K562 (cell line): ENCODE measurements around the gene SULT1A2. TPM values are rescaled to one million over a fixed set of nuclear protein-coding genes. Genes with fewer than 3 reads are reported as not detected.
"Not testable (repeated sequence)": the region's sequence is repeated elsewhere in the genome, so short reads cannot be mapped to it uniquely, and the experiment has no call there.

Source experiments
- ATAC-seq: fragments of 200-7000 bp; cut with Tn5 transposase; 3 replicates; pipeline ENCODE4 v1.9.1; 2020; ENCODE audit warnings: moderate library complexity
- BruUV-seq: library from RNA; stranded (reverse); fragments of 400-500 nt; replicated peaks from 2 replicates; lab custom pipeline; 2021; lab: Mats Ljungman, UMichigan
- CTCF ChIA-PET: fragments of 300-600 bp; formaldehyde crosslinking; extraction: SDS; loops from one replicate; lab custom pipeline; 2021; ENCODE audit warnings: low intra/inter-chr PET ratio; lab: Yijun Ruan, JAX
- POLR2A ChIA-PET: fragments of 300-600, 350-650 bp; sonication (Branson Sonifier 250); formaldehyde crosslinking; extraction: SDS; loops from one replicate; lab custom pipeline; 2021; ENCODE audit warnings: antibody characterized with exemption, inconsistent platforms; lab: Yijun Ruan, JAX
- DNase-seq, 4 experiments: peaks; one replicate each; pipeline versions ENCODE4 v3.0.0 to v3.0.0-alpha.2; 2011 to 2018; ENCODE audit warnings: low spot score in 3 of 4, mixed read lengths in 3 of 4; ENCODE audit errors: extremely low read depth in 1 of 4
- FAIRE-seq: peaks from 2 replicates; lab custom pipeline; 2011; peaks lifted over from hg19 to GRCh38; lab: Jason Lieb, UNC
- H2AFZ ChIP-seq: 2 replicates; pipeline ENCODE4 v1.6.0; 2011; ENCODE audit warnings: low read depth, low read length, control low read depth, inconsistent platforms
- H3K27ac ChIP-seq: fragments of 200-600 bp; 3 replicates; pipeline ENCODE4 v1.8.0; 2011; ENCODE audit warnings: low read depth, mild to moderate bottlenecking, control low read depth, inconsistent platforms, low read length, moderate library complexity, mixed read lengths; ENCODE audit errors: extremely low read depth
- H3K27me3 ChIP-seq, 2 experiments: fragments of 300-600 bp in 1 of 2; 2 replicates in 1 of 2; 3 replicates in 1 of 2; pipeline versions ENCODE4 v1.6.0 to v1.8.0; 2011; ENCODE audit warnings: inconsistent platforms in 2 of 2, low read length in 2 of 2, mild to moderate bottlenecking in 1 of 2, mixed read lengths in 1 of 2, moderate library complexity in 1 of 2; ENCODE audit not compliant: control insufficient read depth in 2 of 2, insufficient read depth in 2 of 2
- H3K36me3 ChIP-seq: fragments of 300-600 bp; 3 replicates; pipeline ENCODE4 v1.8.0; 2011; ENCODE audit warnings: mild to moderate bottlenecking, low read length, inconsistent platforms; ENCODE audit not compliant: control insufficient read depth, insufficient read depth
- H3K4me1 ChIP-seq, 2 experiments: fragments of 200-600 bp in 1 of 2; replicated peaks in 1 of 2; 2 replicates in 1 of 2; 3 replicates in 1 of 2; pipeline versions ENCODE4 v1.5.1 to v1.8.0; 2011; ENCODE audit warnings: inconsistent platforms in 2 of 2, low read length in 2 of 2, mild to moderate bottlenecking in 1 of 2, mixed read lengths in 1 of 2, moderate library complexity in 1 of 2; ENCODE audit not compliant: control insufficient read depth in 2 of 2, insufficient read depth in 2 of 2
- H3K4me2 ChIP-seq: 2 replicates; pipeline ENCODE4 v1.6.1; 2011; ENCODE audit warnings: low read length, control low read depth, inconsistent platforms, mixed read lengths; ENCODE audit not compliant: insufficient read depth
- H3K4me3 ChIP-seq: fragments of 200-600 bp; sonication (generic), shearing (Covaris generic); 2 replicates; pipeline ENCODE4 v1.5.1; 2016; ENCODE audit warnings: control low read depth, inconsistent platforms
- H3K79me2 ChIP-seq: fragments of 200-600 bp; 3 replicates; pipeline ENCODE4 v1.8.0; 2011; ENCODE audit warnings: low read length, inconsistent platforms; ENCODE audit not compliant: control insufficient read depth, insufficient read depth
- H3K9ac ChIP-seq, 2 experiments: 2 replicates each; pipeline versions ENCODE4 v1.6.0 to v1.6.1; 2011; ENCODE audit warnings: low read depth in 2 of 2, low read length in 2 of 2, control low read depth in 1 of 2, inconsistent platforms in 1 of 2, mild to moderate bottlenecking in 1 of 2, mixed read lengths in 1 of 2; ENCODE audit not compliant: insufficient read depth in 1 of 2
- H3K9me1 ChIP-seq: one replicate; pipeline ENCODE4 v1.6.0; 2011; ENCODE audit warnings: inconsistent platforms, mild to moderate bottlenecking, low read length, moderate library complexity; ENCODE audit not compliant: control insufficient read depth, insufficient read depth
- H3K9me3 ChIP-seq: replicated peaks from 2 replicates; pipeline ENCODE4 v1.5.1; 2011; ENCODE audit warnings: low read depth, low read length, inconsistent platforms; ENCODE audit not compliant: control insufficient read depth, insufficient read depth
- H4K20me1 ChIP-seq: replicated peaks from 2 replicates; pipeline ENCODE4 v1.6.1; 2011; ENCODE audit warnings: low read length, inconsistent platforms, mixed read lengths; ENCODE audit not compliant: control insufficient read depth, insufficient read depth
- BACH1 ChIP-seq: fragments of 200-800 bp; sonication (Bioruptor generic); IDR thresholded peaks from 2 replicates; pipeline ENCODE4 v1.6.1; 2016; ENCODE audit warnings: missing genetic modification characterization, missing compliant biosample characterization
- HDAC2 ChIP-seq: fragments of 450-650 bp; IDR thresholded peaks from 2 replicates; pipeline ENCODE4 v1.6.1; 2016; ENCODE audit warnings: mild to moderate bottlenecking
- ID3 ChIP-seq, 2 experiments: fragments of 250-450 bp in 1 of 2; fragments of 450-650 bp in 1 of 2; sonication (Bioruptor Pico) in 1 of 2; IDR thresholded peaks; 2 replicates each; pipeline versions ENCODE4 v1.6.1 to v1.8.0; 2016 to 2021; ENCODE audit warnings: mild to moderate bottlenecking in 2 of 2, moderate library complexity in 2 of 2, missing compliant biosample characterization in 1 of 2, missing genetic modification characterization in 1 of 2
- MEF2D ChIP-seq: conservative IDR thresholded peaks from 2 replicates; pipeline ENCODE4 v1.6.1; 2016; ENCODE audit warnings: low read depth, missing genetic modification characterization, missing compliant biosample characterization
- NFE2L1 ChIP-seq: fragments of 450-650 bp; IDR thresholded peaks from 2 replicates; pipeline ENCODE4 v1.6.1; 2016; ENCODE audit warnings: missing genetic modification characterization, low read depth, mild to moderate bottlenecking, missing compliant biosample characterization, moderate library complexity, borderline replicate concordance
- SMARCA4 ChIP-seq: fragments of 450-650 bp; IDR thresholded peaks from 2 replicates; pipeline ENCODE4 v1.6.1; 2016
- SPI1 ChIP-seq: IDR thresholded peaks from 2 replicates; pipeline ENCODE4 v1.6.1; 2011; ENCODE audit warnings: low read depth, low read length, control low read depth, borderline replicate concordance
- TEAD1 ChIP-seq, 2 experiments: fragments of 450-650 bp in 1 of 2; sonication (generic) in 1 of 2; formaldehyde crosslinking; IDR thresholded peaks; 2 replicates each; pipeline versions ENCODE4 v1.4.0 to v1.8.0; 2020 to 2022; ENCODE audit warnings: mild to moderate bottlenecking in 2 of 2, missing genetic modification reagents in 1 of 2
- ZBED1 ChIP-seq: IDR thresholded peaks from 2 replicates; pipeline ENCODE4 v1.6.1; 2014
- ZBTB7A ChIP-seq: IDR thresholded peaks from 2 replicates; pipeline ENCODE4 v1.6.1; 2011; ENCODE audit warnings: low read depth, mild to moderate bottlenecking, low read length, moderate library complexity, borderline replicate concordance; ENCODE audit not compliant: control insufficient read depth
- ZFPM2 ChIP-seq: fragments of 250-450 bp; sonication (Bioruptor Pico); IDR thresholded peaks from 2 replicates; pipeline ENCODE4 v1.5.1; 2022; ENCODE audit warnings: mild to moderate bottlenecking
- ZNF586 ChIP-seq: fragments of 450-650 bp; formaldehyde crosslinking; conservative IDR thresholded peaks from 2 replicates; pipeline ENCODE4 v1.4.0; 2020; ENCODE audit warnings: mild to moderate bottlenecking, moderate library complexity
- ZNF592 ChIP-seq: fragments of 450-650 bp; IDR thresholded peaks from 2 replicates; pipeline ENCODE4 v1.6.1; 2017; ENCODE audit warnings: antibody characterized with exemption, mild to moderate bottlenecking
- WGBS: fragments of 100-300 bp; shearing (Covaris generic); methylation state at CpG from one replicate; pipeline ENCODE4 v1.1.6; 2016; ENCODE audit warnings: low coverage, mixed read lengths; ENCODE audit not compliant: insufficient coverage; ENCODE audit errors: missing lambda C conversion rate; 5-methylcytosine and 5-hydroxymethylcytosine counted together
- in situ Hi-C: fragments of 300-500 bp; cut with MboI; formaldehyde crosslinking; loops from 4 replicates; pipeline ENCODE4 v1.15.0; 2018; ENCODE audit warnings: inconsistent platforms, mixed read lengths
- intact Hi-C: fragments of 100-400 bp; cut with micrococcal nuclease; formaldehyde crosslinking; loops from 2 replicates; pipeline ENCODE4 v1.14.2; 2022
- polyA plus RNA-seq, 8 experiments: library from polyadenylated mRNA; depleted of rRNA in 4 of 8; stranded (reverse) in 5 of 8; unstranded in 3 of 8; fragments of >200 nt; fragmentation: Nextera tagmentation in 2 of 8; fragmentation: Illumina TruSeq in 1 of 8; extraction: Ambion mirVana in 2 of 8; extraction: Trizol in 1 of 8; gene quantifications; 2 replicates each; pipeline versions ENCODE4 v1.2.1 to v1.2.3, GENCODE V29; 2011 to 2014; ENCODE audit warnings: inconsistent platforms in 1 of 8, missing spikeins in 1 of 8
- total RNA-seq, 7 experiments: library from RNA; depleted of rRNA in 6 of 7; stranded (reverse); fragments of >200 nt in 6 of 7; fragmentation: Illumina TruSeq in 2 of 7; extraction: Trizol in 2 of 7; gene quantifications; 2 replicates each; pipeline versions ENCODE4 v1.2.1 to v1.2.3, GENCODE V29; 2011 to 2021; ENCODE audit warnings: low replicate concordance in 1 of 7

Gene SULT1A2
- total and polyA plus RNA-seq, 9 of the 15 experiments (the other 6 are each of a cell fraction or from before 2014, with no cell fraction given), result 0.73 to 3.2 (median 1.7) TPM

GRCh38 chr16:28609631-28610594, 13.1 kb upstream of the SULT1A2 start, which contains the start of gene SULT1A1 (continued):
- no peak for TF ChIP-seq ID3 (CRISPR knock-in tag; IDR thresholded peaks at IDR 0.05)
- no peak for TF ChIP-seq ID3 (tag; IDR thresholded peaks at IDR 0.05)
- TF ChIP-seq MEF2D (tag), result no peak
- no peak for TF ChIP-seq ZBED1
- TF ChIP-seq TEAD1 (CRISPR knock-in tag; IDR thresholded peaks at IDR 0.05), result 0 out of 4 replicates have a peak, but pooled peaks of 1 of the 2 experiments have one; percentile 47
- TF ChIP-seq ZFPM2 (CRISPR knock-in tag), result no peak
- no peak for TF ChIP-seq HDAC2
- no peak for TF ChIP-seq ZNF586 (CRISPR knock-in tag)

- H3K9me3 ChIP-seq, BruUV-seq, CTCF ChIA-PET, H4K20me1 ChIP-seq, H3K27ac ChIP-seq, H3K27me3 ChIP-seq, H3K9me1 ChIP-seq, intact Hi-C loops, H3K36me3 ChIP-seq, FAIRE-seq, H3K79me2 ChIP-seq: not testable (repeated sequence)
- peaks cover 6 to 17% of the 10 kb centered on the region in 2 experiments; a peak in 3 of 5 replicates for H3K4me1 ChIP-seq
- H3K4me2 ChIP-seq, result peak overlapping the region; percentile 71
- 50% methylated on average over 3 of the region's 11 CpGs for WGBS
- DNase-seq (peak; percentile 37 to 49 (median 45)), ATAC-seq (peak; percentile 70)
- H3K4me3 ChIP-seq, result peak overlapping the region; percentile 22
- in situ Hi-C loops, result loop anchor here (25.0 kb wide), 4 partner anchors 103 to 1603 kb away; partner anchors contain the start of genes EIF3C and EIF3CL
- POLR2A ChIA-PET, result interaction anchor here (0.6 to 1.2 kb wide), 3 partner anchors 11 to 79 kb away, joined by 3 read pairs; partner anchors contain the start of gene SGF29
- H2AFZ ChIP-seq, result peak overlapping the region; percentile 66
- H3K9ac ChIP-seq, result peak overlapping the region; percentile 38 to 91; a peak in 3 of 4 replicates
- TF ChIP-seq NFE2L1 (tag) (peak; percentile 79), ZNF592 (0 out of 2 replicates have a peak, but pooled peaks have one; percentile 21), SPI1 (peak; percentile 39; the same call in 1 of the 2 replicates), SMARCA4 (0 out of 2 replicates have a peak, but pooled peaks have one; percentile 37), BACH1 (peak; percentile 54; the same call in 1 of the 2 replicates), ZBTB7A (0 out of 2 replicates have a peak, but pooled peaks have one; percentile 42)
Measured at GRCh38 chr16:28608867-28609596, 12.2 kb upstream of the SULT1A2 start.
